OCI-LY3 (cell line): Measurements from ENCODE around the gene PYGB.
"Not testable (repeated sequence)": the region's sequence is repeated elsewhere in the genome, so short reads cannot be mapped to it uniquely, and the experiment has no call there.

ENCODE experiments used
- CTCF ChIP-seq: fragments of 200-600, 300-600 bp; sonication (generic); IDR thresholded peaks from 2 replicates; pipeline ENCODE4 v1.5.1; 2014; ENCODE audit warnings: antibody characterized with exemption, low read length, low read depth
- EZH2phosphoT487 ChIP-seq: fragments of 200-600 bp; shearing (Covaris generic); IDR thresholded peaks from 2 replicates; pipeline ENCODE4 v1.6.1; 2018; ENCODE audit warnings: antibody characterized with exemption, mixed run types, low read depth

- TF ChIP-seq CTCF, EZH2phosphoT487: not testable (repeated sequence)
These were observed 64.8 kb downstream of the PYGB start for GRCh38 chr20:25312716-25313115.
